Measurements from ENCODE around the gene ESYT2. TPM values are rescaled to one million over a fixed set of nuclear protein-coding genes. Genes with fewer than 3 reads are reported as not detected.

Gene ESYT2
- total RNA-seq, 1 experiment from 2014 or later = 37.5 TPM

DNA sequence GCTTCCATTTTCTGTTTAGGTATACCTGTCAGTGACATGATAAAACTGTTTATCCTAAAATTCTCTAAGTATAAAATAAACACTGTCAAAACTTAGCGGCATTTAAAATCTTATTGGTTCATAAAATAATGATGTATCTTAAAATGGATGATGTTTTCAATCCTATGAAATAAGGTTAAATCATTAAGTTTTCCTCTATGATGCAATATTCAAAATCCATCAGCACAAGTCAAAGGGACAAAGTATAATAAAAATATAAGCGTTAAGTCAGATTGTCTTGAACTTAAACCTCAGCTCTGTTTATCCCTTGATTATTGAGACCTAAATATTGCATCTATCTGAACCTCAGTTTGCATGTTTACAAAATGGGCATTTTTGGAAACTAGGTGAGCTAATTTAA lies 78.1 kb downstream of the ESYT2 start:
- DNase-seq (ENCODE audit: low spot score) = no peak
- intact Hi-C loops (cut with micrococcal nuclease; ENCODE audit: unreplicated experiment) = no loop called here
- Histone ChIP-seq H3K4me1 (ENCODE audit: insufficient read depth, low read length, poor library complexity, severe bottlenecking) (no peaks in the 10 kb centered on the region), H3K4me3 (ENCODE audit: low read depth, low read length, poor library complexity, severe bottlenecking) (no peak overlapping the region), H3K36me3 (ENCODE audit: insufficient read depth, low read length, poor library complexity, severe bottlenecking) (no peaks in the 10 kb centered on the region), H3K27ac (ENCODE audit: low read depth, low read length, poor library complexity, severe bottlenecking) (no peak overlapping the region), H3K27me3 (replicated peaks; ENCODE audit: insufficient read depth, low read depth, low read length, poor library complexity) (no peaks in the 10 kb centered on the region), H3K9me3 (ENCODE audit: low read depth, low read length, poor library complexity, severe bottlenecking) (no peaks in the 10 kb centered on the region)
- TF ChIP-seq, protein P1, sequence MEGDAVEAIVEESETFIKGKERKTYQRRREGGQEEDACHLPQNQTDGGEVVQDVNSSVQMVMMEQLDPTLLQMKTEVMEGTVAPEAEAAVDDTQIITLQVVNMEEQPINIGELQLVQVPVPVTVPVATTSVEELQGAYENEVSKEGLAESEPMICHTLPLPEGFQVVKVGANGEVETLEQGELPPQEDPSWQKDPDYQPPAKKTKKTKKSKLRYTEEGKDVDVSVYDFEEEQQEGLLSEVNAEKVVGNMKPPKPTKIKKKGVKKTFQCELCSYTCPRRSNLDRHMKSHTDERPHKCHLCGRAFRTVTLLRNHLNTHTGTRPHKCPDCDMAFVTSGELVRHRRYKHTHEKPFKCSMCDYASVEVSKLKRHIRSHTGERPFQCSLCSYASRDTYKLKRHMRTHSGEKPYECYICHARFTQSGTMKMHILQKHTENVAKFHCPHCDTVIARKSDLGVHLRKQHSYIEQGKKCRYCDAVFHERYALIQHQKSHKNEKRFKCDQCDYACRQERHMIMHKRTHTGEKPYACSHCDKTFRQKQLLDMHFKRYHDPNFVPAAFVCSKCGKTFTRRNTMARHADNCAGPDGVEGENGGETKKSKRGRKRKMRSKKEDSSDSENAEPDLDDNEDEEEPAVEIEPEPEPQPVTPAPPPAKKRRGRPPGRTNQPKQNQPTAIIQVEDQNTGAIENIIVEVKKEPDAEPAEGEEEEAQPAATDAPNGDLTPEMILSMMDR (conservative IDR thresholded peaks at IDR 0.05; ENCODE audit: low read depth, low read length) = no peak
- no peak for TF ChIP-seq EZH2 (IDR thresholded peaks at IDR 0.05; ENCODE audit: borderline replicate concordance, low read depth, low read length, poor library complexity, severe bottlenecking)
- CTCF ChIA-PET = no interaction called here
- POLR2A ChIA-PET (ENCODE audit: low non-redundant PET) = no interaction called here
- BruUV-seq (replicated peaks) = no TSS peak

GRCh38 chr7:158750702-158751101 lies 78.6 kb downstream of the ESYT2 start:
- DNase-seq (ENCODE audit: low spot score) = no peak
- intact Hi-C loops (cut with micrococcal nuclease; ENCODE audit: unreplicated experiment) = no loop called here
- Histone ChIP-seq H3K4me3 (ENCODE audit: low read depth, low read length, poor library complexity, severe bottlenecking) (no peak overlapping the region), H3K27me3 (replicated peaks; ENCODE audit: insufficient read depth, low read depth, low read length, poor library complexity) (no peaks in the 10 kb centered on the region), H3K27ac (ENCODE audit: low read depth, low read length, poor library complexity, severe bottlenecking) (no peak overlapping the region), H3K4me1 (ENCODE audit: insufficient read depth, low read length, poor library complexity, severe bottlenecking) (no peaks in the 10 kb centered on the region), H3K9me3 (ENCODE audit: low read depth, low read length, poor library complexity, severe bottlenecking) (no peaks in the 10 kb centered on the region), H3K36me3 (ENCODE audit: insufficient read depth, low read length, poor library complexity, severe bottlenecking) (no peaks in the 10 kb centered on the region)
- ChIA-PET CTCF (no interaction called here), POLR2A (ENCODE audit: low non-redundant PET) (no interaction called here)
- TF ChIP-seq, protein P1 (conservative IDR thresholded peaks at IDR 0.05; ENCODE audit: low read depth, low read length) = no peak
- no peak for TF ChIP-seq EZH2 (IDR thresholded peaks at IDR 0.05; ENCODE audit: borderline replicate concordance, low read depth, low read length, poor library complexity, severe bottlenecking)
- no TSS peak for BruUV-seq (replicated peaks)

DNA sequence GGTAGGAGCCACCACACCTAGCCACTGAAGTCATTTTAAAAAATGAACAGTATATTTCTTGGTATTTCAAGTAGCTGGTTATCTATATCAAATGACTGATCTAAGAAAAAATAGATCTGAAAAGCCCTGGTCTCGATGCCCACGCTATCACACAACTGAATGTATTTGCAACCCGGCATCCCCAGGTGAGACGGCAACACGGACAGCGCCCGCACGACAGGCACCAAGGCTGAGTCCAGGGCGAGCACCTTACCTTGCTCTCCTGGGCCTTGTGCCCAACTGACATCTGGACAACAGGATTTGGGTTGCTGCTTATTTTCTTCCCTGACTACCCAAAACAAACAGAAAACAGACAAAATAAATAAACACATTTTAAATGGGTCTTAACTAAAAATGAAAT lies 79.9 kb downstream of the ESYT2 start:
- POLR2A ChIA-PET (ENCODE audit: low non-redundant PET) = no interaction called here
- no peaks in the 10 kb centered on the region for H3K9me3 ChIP-seq (ENCODE audit: low read depth, low read length, poor library complexity, severe bottlenecking)
- H3K36me3 ChIP-seq (ENCODE audit: insufficient read depth, low read length, poor library complexity, severe bottlenecking) = no peaks in the 10 kb centered on the region
- no peaks in the 10 kb centered on the region for H3K4me1 ChIP-seq (ENCODE audit: insufficient read depth, low read length, poor library complexity, severe bottlenecking)
- intact Hi-C loops (cut with micrococcal nuclease; ENCODE audit: unreplicated experiment) = no loop called here
- no peak overlapping the region for H3K4me3 ChIP-seq (ENCODE audit: low read depth, low read length, poor library complexity, severe bottlenecking)
- no peak for TF ChIP-seq EZH2 (IDR thresholded peaks at IDR 0.05; ENCODE audit: borderline replicate concordance, low read depth, low read length, poor library complexity, severe bottlenecking)
- TF ChIP-seq, protein P1 (conservative IDR thresholded peaks at IDR 0.05; ENCODE audit: low read depth, low read length) = no peak
- no peak for DNase-seq (ENCODE audit: low spot score)
- no peak overlapping the region for H3K27ac ChIP-seq (ENCODE audit: low read depth, low read length, poor library complexity, severe bottlenecking)
- CTCF ChIA-PET = no interaction called here
- no peaks in the 10 kb centered on the region for H3K27me3 ChIP-seq (replicated peaks; ENCODE audit: insufficient read depth, low read depth, low read length, poor library complexity)
- no TSS peak for BruUV-seq (replicated peaks)

Measured in A673 (cell line).